Bronchial epithelial cell (primary cell): ENCODE measurements around the gene NBEA. TPM values are rescaled to one million over a fixed set of nuclear protein-coding genes. Genes with fewer than 3 reads are reported as not detected.

Experiments used
- DNase-seq: peaks from one replicate; pipeline ENCODE4 v3.0.0-alpha.2; 2010; ENCODE audit warnings: low read depth
- FAIRE-seq: peaks from 2 replicates; lab custom pipeline; 2011; peaks lifted over from hg19 to GRCh38; lab: Jason Lieb, UNC
- H3K27me3 ChIP-seq: 2 replicates; pipeline ENCODE4 v1.5.1; 2011; ENCODE audit warnings: low read length; ENCODE audit not compliant: control insufficient read depth, insufficient read depth
- H3K36me3 ChIP-seq: 2 replicates; pipeline ENCODE4 v1.5.1; 2011; ENCODE audit warnings: low read length; ENCODE audit not compliant: control insufficient read depth, insufficient read depth
- H3K4me3 ChIP-seq: 2 replicates; pipeline ENCODE4 v1.5.1; 2011; ENCODE audit warnings: mild to moderate bottlenecking, low read depth, low read length, control low read depth
- total RNA-seq: library from RNA; depleted of rRNA; stranded (reverse); fragments of >200 nt; gene quantifications from 2 replicates; pipeline ENCODE4 v1.2.1, GENCODE V29; 2014
- TF ChIP-seq, protein P1 (sequence below): IDR thresholded peaks from 2 replicates; pipeline ENCODE4 v1.5.1; 2011; ENCODE audit warnings: mild to moderate bottlenecking, moderate library complexity, low read length, control low read depth, inconsistent platforms; ENCODE audit not compliant: insufficient read depth, severe bottlenecking

NBEA gene
- total RNA-seq, 1 donor from 2014 or later: 0.53 TPM

- no peaks in the 10 kb centered on the region for H3K36me3 ChIP-seq
- TF ChIP-seq, protein P1, sequence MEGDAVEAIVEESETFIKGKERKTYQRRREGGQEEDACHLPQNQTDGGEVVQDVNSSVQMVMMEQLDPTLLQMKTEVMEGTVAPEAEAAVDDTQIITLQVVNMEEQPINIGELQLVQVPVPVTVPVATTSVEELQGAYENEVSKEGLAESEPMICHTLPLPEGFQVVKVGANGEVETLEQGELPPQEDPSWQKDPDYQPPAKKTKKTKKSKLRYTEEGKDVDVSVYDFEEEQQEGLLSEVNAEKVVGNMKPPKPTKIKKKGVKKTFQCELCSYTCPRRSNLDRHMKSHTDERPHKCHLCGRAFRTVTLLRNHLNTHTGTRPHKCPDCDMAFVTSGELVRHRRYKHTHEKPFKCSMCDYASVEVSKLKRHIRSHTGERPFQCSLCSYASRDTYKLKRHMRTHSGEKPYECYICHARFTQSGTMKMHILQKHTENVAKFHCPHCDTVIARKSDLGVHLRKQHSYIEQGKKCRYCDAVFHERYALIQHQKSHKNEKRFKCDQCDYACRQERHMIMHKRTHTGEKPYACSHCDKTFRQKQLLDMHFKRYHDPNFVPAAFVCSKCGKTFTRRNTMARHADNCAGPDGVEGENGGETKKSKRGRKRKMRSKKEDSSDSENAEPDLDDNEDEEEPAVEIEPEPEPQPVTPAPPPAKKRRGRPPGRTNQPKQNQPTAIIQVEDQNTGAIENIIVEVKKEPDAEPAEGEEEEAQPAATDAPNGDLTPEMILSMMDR: no peak
- no peak overlapping the region for H3K4me3 ChIP-seq
- H3K27me3 ChIP-seq: no peaks in the 10 kb centered on the region
- no peak for FAIRE-seq
- no peak for DNase-seq
These were observed 539.7 kb downstream of the NBEA start for GRCh38 chr13:35481777-35482176.

DNA sequence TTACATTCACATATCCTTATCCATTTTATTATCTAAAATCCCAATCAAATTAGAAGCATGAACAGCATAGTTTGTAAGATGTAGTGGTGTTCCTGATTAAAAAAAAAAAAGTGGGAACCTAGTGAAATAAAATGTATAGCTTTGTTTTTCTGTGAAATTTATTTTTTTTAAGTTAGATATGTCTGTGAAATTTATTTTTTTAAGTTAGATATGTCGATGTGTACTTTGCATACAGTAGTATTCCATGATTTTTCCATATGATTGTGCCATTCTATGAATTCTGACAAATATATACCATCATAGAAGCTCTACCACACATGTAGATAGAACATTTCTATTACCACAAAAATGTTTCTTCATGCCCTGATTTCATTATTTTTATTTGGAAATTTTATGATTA, 540.5 kb downstream of the NBEA start:
- Histone ChIP-seq H3K27me3 (no peaks in the 10 kb centered on the region), H3K4me3 (no peak overlapping the region), H3K36me3 (no peaks in the 10 kb centered on the region)
- DNase-seq (no peak), FAIRE-seq (no peak)
- TF ChIP-seq, protein P1: no peak

DNA sequence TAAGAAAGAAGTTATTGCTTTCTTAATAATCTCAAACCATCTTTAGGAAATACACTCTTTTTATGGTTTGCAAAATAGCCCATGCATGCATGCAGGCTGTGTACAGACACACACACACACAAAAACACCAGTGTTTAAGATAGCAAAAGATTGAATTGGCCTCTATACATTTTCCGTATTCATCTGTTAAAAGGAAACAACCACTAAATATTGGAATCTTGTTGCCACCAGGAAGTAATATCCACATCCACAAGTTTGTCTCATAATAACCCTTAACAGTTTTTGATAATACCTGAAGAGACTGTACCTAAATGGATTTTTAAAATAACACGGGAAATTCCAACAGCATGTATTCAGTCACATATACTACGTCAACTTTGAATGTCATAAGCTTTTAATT, 541.7 kb downstream of the NBEA start:
- DNase-seq (no peak), FAIRE-seq (no peak)
- Histone ChIP-seq H3K27me3 (no peaks in the 10 kb centered on the region), H3K4me3 (no peak overlapping the region), H3K36me3 (no peaks in the 10 kb centered on the region)
- TF ChIP-seq, protein P1: no peak

DNA sequence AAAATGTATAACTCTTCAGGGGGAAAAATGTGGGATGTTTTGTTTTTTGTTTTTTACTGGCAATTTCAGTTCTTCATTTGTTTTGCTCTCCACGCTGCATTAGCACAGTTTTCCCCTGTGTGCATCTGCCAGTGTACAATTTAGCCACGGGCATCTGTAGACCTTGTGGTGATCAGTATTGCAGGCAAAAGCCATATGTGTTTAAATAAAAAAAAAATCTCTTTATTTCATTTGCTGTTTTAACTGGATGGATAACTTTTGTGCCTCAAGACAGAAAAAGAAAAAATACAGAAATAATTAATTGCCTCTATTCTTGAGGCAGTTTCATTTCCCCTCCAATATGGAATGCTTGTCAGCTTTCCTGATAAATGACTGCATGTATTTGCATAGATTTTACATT, 542.3 kb downstream of the NBEA start:
- TF ChIP-seq, protein P1: no peak
- Histone ChIP-seq H3K36me3 (no peaks in the 10 kb centered on the region), H3K4me3 (no peak overlapping the region), H3K27me3 (no peaks in the 10 kb centered on the region)
- FAIRE-seq (no peak), DNase-seq (no peak)

DNA sequence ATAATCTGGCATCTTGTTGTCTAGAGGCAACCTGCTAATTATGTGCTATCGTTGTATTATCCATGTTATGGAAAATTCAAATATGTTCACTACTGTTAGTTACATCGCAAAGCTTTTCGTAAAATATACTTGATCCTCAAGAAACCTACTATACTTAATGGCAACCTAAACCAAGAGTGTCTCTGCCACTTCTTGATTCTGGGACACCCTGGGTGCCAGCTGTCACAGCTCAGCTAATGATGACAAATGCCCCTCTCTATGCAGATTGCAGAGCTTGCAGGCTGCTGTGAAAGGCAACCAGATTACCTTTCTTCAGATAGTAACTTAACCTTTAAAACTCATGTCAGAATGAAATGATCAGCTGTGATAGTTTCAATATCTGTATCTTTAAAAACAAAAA, 543.4 kb downstream of the NBEA start:
- TF ChIP-seq, protein P1: no peak
- H3K4me3 ChIP-seq: no peak overlapping the region
- H3K27me3 ChIP-seq: no peaks in the 10 kb centered on the region
- no peaks in the 10 kb centered on the region for H3K36me3 ChIP-seq
- FAIRE-seq (no peak), DNase-seq (no peak)

GRCh38 chr13:35489050-35489449, 547.0 kb downstream of the NBEA start:
- TF ChIP-seq, protein P1: no peak
- no peak for DNase-seq
- Histone ChIP-seq H3K4me3 (no peak overlapping the region), H3K36me3 (no peaks in the 10 kb centered on the region), H3K27me3 (no peaks in the 10 kb centered on the region)
- FAIRE-seq: no peak
